Choroid plexus epithelial cell (primary cell): Measurements from ENCODE around the gene TEAD1.

Experiments
- DNase-seq: peaks from one replicate; pipeline ENCODE4 v3.0.0-alpha.2; 2010; ENCODE audit warnings: low read depth
- H3K4me3 ChIP-seq: 2 replicates; pipeline ENCODE4 v1.5.1; 2011; ENCODE audit warnings: low read depth, mild to moderate bottlenecking, control low read depth, low read length, moderate library complexity
- CTCF ChIP-seq: conservative IDR thresholded peaks from 2 replicates; pipeline ENCODE4 v1.5.1; 2011; ENCODE audit warnings: low read depth, mild to moderate bottlenecking, control low read depth, inconsistent platforms, low read length, moderate library complexity

The TEAD1 gene

GRCh38 chr11:12827369-12827768 lies 153.1 kb downstream of the TEAD1 start:
- no peak for TF ChIP-seq CTCF
- no peak for DNase-seq
- H3K4me3 ChIP-seq, result no peak overlapping the region

- DNase-seq, result peak; percentile 86
- peak overlapping the region; percentile 43 for H3K4me3 ChIP-seq
- peak; percentile 26 for TF ChIP-seq CTCF
Measured at GRCh38 chr11:12827929-12828812, 153.9 kb downstream of the TEAD1 start.

- no peak for TF ChIP-seq CTCF
- no peak overlapping the region for H3K4me3 ChIP-seq
- no peak for DNase-seq
Measured at GRCh38 chr11:12829131-12829530, 154.9 kb downstream of the TEAD1 start.

- TF ChIP-seq CTCF, result no peak
- no peak for DNase-seq
- no peak overlapping the region for H3K4me3 ChIP-seq
Measured at GRCh38 chr11:12829540-12830314, 155.5 kb downstream of the TEAD1 start.

- TF ChIP-seq CTCF, result no peak
- H3K4me3 ChIP-seq, result no peak overlapping the region
- no peak for DNase-seq
Measured at GRCh38 chr11:12831471-12832202, 157.4 kb downstream of the TEAD1 start.

- no peak for DNase-seq
- no peak for TF ChIP-seq CTCF
- H3K4me3 ChIP-seq, result no peak overlapping the region
Measured at GRCh38 chr11:12832480-12833224, 158.4 kb downstream of the TEAD1 start.
